Upper lobe of left lung (tissue), 6 donors: ENCODE data around the gene DFFB. TPM values are rescaled to one million over a fixed set of nuclear protein-coding genes. Genes with fewer than 3 reads are reported as not detected.
A peak's percentile ranks its signal among the peaks of the same experiment; 100 is the strongest.

ENCODE experiments used
- ATAC-seq, 2 donors: fragments of 200-7000 bp; cut with Tn5 transposase; one replicate each; pipeline ENCODE4 v1.9.1; 2022; ENCODE audit warnings: mild to moderate bottlenecking in 2 of 2, moderate library complexity in 2 of 2; ENCODE audit not compliant: low FRiP score in 2 of 2
- DNase-seq, 2 donors: peaks; one replicate each; pipeline ENCODE4 v3.0.0-alpha.2; 2019 to 2020
- H3K27ac ChIP-seq, 4 donors: fragments of 200-600 bp; sonication (generic); one replicate each; pipeline ENCODE4 v1.5.1; 2016 to 2019
- H3K27me3 ChIP-seq, 4 donors: fragments of 200-600 bp; sonication (generic); one replicate each; pipeline ENCODE4 v1.5.1; 2017 to 2019
- H3K36me3 ChIP-seq, 4 donors: fragments of 200-600 bp; sonication (generic); one replicate each; pipeline ENCODE4 v1.5.1; 2016 to 2019
- H3K4me1 ChIP-seq, 4 donors: fragments of 200-600 bp; sonication (generic); one replicate each; pipeline ENCODE4 v1.5.1; 2018 to 2019
- H3K4me3 ChIP-seq, 4 donors: fragments of 200-600 bp; sonication (generic); one replicate each; pipeline ENCODE4 v1.5.1; 2017 to 2019; ENCODE audit warnings: mild to moderate bottlenecking in 2 of 4, moderate library complexity in 1 of 4
- H3K9me3 ChIP-seq, 4 donors: fragments of 200-600 bp; sonication (generic); one replicate each; pipeline ENCODE4 v1.5.1; 2018 to 2019
- EP300 ChIP-seq, 4 donors: sonication (generic); formaldehyde crosslinking; IDR thresholded peaks; one replicate each; pipeline ENCODE4 v1.5.1; 2017; ENCODE audit warnings: antibody characterized with exemption in 4 of 4, control low read depth in 2 of 4
- POLR2A ChIP-seq, 4 donors: fragments of 450-650 bp; IDR thresholded peaks; one replicate each; pipeline ENCODE4 v1.5.1; 2016 to 2017; ENCODE audit warnings: antibody characterized with exemption in 4 of 4, mild to moderate bottlenecking in 2 of 4
- POLR2AphosphoS5 ChIP-seq, 2 donors: sonication (generic); formaldehyde crosslinking; IDR thresholded peaks; one replicate each; pipeline ENCODE4 v1.5.1; 2017; ENCODE audit warnings: antibody characterized with exemption in 2 of 2
- WGBS, 2 donors: methylation state at CpG; one replicate each; pipeline ENCODE4 v1.1.5; 2017 to 2018; 5-methylcytosine and 5-hydroxymethylcytosine counted together
- total RNA-seq, 6 donors: library from RNA; depleted of rRNA in 4 of 6; stranded (reverse); fragments of >200 nt in 4 of 6; gene quantifications; one replicate each; pipeline versions ENCODE4 v1.1.0 to v1.2.1, GENCODE V29; 2016 to 2021
- TF ChIP-seq, protein P1 (sequence below), 6 experiments: fragments of 450-650 bp in 4 of 6; fragments of 200-600 bp in 2 of 6; sonication (generic) in 2 of 6; IDR thresholded peaks; one replicate each; pipeline ENCODE4 v1.5.1; 2016 to 2019; ENCODE audit warnings: antibody characterized with exemption in 6 of 6
- donor health status: DM: no; HTN: no; CAD: no; lungs with moderate emphysema.
- donor health status: DM: no; HTN: yes; CAD: no; lungs with severe emphysema.

Gene DFFB
- total RNA-seq, 6 donors from 2014 or later, result 7.1 to 16.8 (median 9.4) TPM

DNA sequence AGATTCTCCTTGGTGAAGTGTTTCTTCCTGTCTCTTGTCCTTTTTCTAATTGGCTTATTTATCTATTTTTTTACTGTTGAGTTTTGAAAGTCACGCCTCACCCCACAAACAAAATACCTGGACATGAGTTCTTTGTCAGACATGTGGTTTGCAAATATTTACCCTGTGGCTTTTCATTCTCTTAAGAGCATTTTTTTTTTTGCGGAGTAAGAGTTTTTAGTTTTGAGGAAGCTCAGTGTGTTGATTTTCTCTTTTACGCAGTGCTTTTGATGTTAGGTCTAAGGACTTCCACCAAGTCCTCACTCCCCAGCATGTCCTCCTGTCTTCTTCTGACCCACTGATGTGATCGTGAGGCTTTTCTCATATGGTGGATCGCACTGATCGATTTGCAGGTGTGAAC is 7.6 kb downstream of the DFFB start:
- ATAC-seq, result no peak
- no peaks in the 10 kb centered on the region for H3K4me1 ChIP-seq
- no peaks in the 10 kb centered on the region for H3K27me3 ChIP-seq
- no peak for DNase-seq
- no peak overlapping the region for H3K27ac ChIP-seq
- no peak overlapping the region for H3K4me3 ChIP-seq
- peaks cover 2 to 36% (median 20%) of the 10 kb centered on the region in 4 donors for H3K36me3 ChIP-seq
- 72 to 83% methylated on average over 6 of the region's 6 CpGs for WGBS, 2 donors
- no peaks in the 10 kb centered on the region for H3K9me3 ChIP-seq
- TF ChIP-seq, protein P1, sequence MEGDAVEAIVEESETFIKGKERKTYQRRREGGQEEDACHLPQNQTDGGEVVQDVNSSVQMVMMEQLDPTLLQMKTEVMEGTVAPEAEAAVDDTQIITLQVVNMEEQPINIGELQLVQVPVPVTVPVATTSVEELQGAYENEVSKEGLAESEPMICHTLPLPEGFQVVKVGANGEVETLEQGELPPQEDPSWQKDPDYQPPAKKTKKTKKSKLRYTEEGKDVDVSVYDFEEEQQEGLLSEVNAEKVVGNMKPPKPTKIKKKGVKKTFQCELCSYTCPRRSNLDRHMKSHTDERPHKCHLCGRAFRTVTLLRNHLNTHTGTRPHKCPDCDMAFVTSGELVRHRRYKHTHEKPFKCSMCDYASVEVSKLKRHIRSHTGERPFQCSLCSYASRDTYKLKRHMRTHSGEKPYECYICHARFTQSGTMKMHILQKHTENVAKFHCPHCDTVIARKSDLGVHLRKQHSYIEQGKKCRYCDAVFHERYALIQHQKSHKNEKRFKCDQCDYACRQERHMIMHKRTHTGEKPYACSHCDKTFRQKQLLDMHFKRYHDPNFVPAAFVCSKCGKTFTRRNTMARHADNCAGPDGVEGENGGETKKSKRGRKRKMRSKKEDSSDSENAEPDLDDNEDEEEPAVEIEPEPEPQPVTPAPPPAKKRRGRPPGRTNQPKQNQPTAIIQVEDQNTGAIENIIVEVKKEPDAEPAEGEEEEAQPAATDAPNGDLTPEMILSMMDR (IDR thresholded peaks at IDR 0.05), result no peak
- TF ChIP-seq POLR2AphosphoS5 (IDR thresholded peaks at IDR 0.05) (no peak), POLR2A (IDR thresholded peaks at IDR 0.05) (no peak), EP300 (IDR thresholded peaks at IDR 0.05) (no peak)

DNA sequence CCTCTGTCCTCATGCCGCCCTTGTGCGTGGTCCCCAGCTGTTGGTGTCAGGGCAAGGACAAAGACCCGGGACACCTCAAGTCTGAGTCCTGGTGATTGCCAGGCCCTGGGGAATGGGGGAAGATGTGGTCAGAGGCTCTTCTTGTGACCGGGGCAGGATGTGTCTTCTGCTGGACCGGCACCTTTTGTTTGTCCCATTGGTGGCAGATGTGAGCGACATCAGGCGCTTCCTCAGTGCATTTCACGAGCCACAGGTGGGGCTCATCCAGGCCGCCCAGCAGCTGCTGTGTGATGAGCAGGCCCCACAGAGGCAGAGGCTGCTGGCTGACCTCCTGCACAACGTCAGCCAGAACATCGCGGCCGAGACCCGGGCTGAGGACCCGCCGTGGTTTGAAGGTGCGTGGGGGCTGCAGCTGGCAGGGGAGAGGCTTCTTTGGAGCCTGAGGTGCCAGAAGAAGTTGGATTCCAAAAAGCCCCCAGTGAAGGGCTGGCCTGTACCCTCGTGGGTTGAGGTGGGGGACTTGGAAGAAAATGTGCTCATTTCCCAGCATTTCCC is 8.4 kb downstream of the DFFB start:
- no peak for ATAC-seq
- no peak for TF ChIP-seq EP300 (IDR thresholded peaks at IDR 0.05)
- no peak for TF ChIP-seq POLR2AphosphoS5 (IDR thresholded peaks at IDR 0.05)
- TF ChIP-seq, protein P1 (IDR thresholded peaks at IDR 0.05), result no peak
- TF ChIP-seq POLR2A (IDR thresholded peaks at IDR 0.05), result no peak

DNA sequence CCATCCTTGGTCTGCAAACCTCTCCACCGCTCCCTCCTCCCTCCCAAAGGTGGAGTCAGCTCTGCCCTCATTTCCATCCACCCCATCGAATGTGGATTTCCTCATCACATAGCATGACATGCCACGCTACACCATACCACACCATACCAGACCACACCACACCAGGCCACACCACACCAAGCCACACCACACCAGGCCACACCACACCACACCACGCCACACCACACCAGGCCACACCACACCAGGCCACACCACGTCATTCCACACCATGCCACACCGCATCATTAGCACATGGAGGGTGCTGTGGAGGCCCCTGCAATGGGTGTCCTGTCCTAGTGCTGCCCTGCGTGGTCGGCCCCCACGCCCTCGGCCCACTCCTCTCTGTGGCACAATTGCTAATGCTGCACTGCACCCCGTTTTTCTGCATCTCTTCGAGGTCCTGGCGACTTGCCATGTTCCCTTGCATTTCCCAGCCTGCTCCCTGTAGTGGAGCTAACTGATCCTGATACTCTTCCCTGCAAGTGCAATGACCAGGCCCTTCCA is 11.3 kb downstream of the DFFB start:
- peaks cover 7 to 72% (median 44%) of the 10 kb centered on the region in 4 donors for H3K36me3 ChIP-seq

More for the DNA sequence above, 8.4 kb downstream of the DFFB start:
- Histone ChIP-seq H3K4me3 (no peak overlapping the region), H3K4me1 (no peaks in the 10 kb centered on the region), H3K27ac (no peak overlapping the region), H3K27me3 (no peaks in the 10 kb centered on the region), H3K36me3 (peaks cover 2 to 44% (median 27%) of the 10 kb centered on the region in 4 donors), H3K9me3 (no peaks in the 10 kb centered on the region)
- DNase-seq, result no peak
- 84 to 87% methylated on average over 11 to 13 of the region's 18 CpGs for WGBS, 2 donors

DNA sequence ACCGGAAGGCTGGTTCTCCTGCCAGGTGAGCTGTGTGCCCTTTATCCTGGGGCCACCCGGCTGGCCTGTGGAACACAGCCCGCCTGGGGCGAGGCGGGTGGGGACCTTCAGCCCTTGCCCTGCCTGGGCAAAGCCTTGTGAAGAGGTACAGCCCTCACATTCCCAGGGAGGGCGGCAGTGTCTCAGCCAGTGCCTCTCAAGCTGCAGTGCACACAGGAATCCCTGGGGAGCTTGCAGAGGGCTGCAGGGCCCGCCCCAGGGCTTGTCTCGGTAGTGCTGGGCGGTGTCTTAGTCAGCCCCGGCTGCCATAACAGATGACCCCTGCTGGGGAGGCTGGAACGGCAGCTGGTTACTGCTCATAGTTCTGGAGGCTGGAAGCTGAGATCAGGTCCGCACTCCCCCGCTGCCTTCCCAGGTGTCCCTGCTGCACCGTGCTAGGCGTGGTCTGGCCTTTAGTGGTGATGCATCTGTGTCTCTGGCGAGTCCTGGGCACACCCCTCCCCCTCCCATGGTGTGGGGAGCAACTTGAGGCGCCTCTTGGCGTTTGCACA is 12.6 kb downstream of the DFFB start:
- Histone ChIP-seq H3K4me1 (no peaks in the 10 kb centered on the region), H3K27ac (no peak overlapping the region), H3K27me3 (no peaks in the 10 kb centered on the region), H3K4me3 (no peak overlapping the region), H3K9me3 (no peaks in the 10 kb centered on the region), H3K36me3 (peaks cover 9 to 80% (median 49%) of the 10 kb centered on the region in 4 donors)
- no peak for TF ChIP-seq POLR2A (IDR thresholded peaks at IDR 0.05)
- TF ChIP-seq, protein P1 (IDR thresholded peaks at IDR 0.05), result no peak
- TF ChIP-seq POLR2AphosphoS5 (IDR thresholded peaks at IDR 0.05), result no peak
- no peak for TF ChIP-seq EP300 (IDR thresholded peaks at IDR 0.05)
- DNase-seq (peak in 1 of 2 donors; percentile 69), ATAC-seq (peak in 1 of 2 donors; percentile 34)
- WGBS, 2 donors, result 88% methylated on average over 17 of the region's 18 CpGs; no CpG with 5 or more reads in 1 of the 2 donors

More for the DNA sequence above, 11.3 kb downstream of the DFFB start:
- WGBS, 2 donors, result 83 to 89% methylated on average over 13 of the region's 13 CpGs
- H3K27me3 ChIP-seq, result no peaks in the 10 kb centered on the region
- DNase-seq, result no peak
- no peaks in the 10 kb centered on the region for H3K9me3 ChIP-seq
- H3K4me1 ChIP-seq, result no peaks in the 10 kb centered on the region
- no peak overlapping the region for H3K4me3 ChIP-seq
- no peak overlapping the region for H3K27ac ChIP-seq
- peak; percentile 54 to 83 for ATAC-seq
- no peak for TF ChIP-seq POLR2AphosphoS5 (IDR thresholded peaks at IDR 0.05)
- TF ChIP-seq POLR2A (IDR thresholded peaks at IDR 0.05), result no peak
- TF ChIP-seq, protein P1 (IDR thresholded peaks at IDR 0.05), result no peak
- no peak for TF ChIP-seq EP300 (IDR thresholded peaks at IDR 0.05)
